ENCODE results near the gene SDHC.
A peak's percentile ranks its signal among the peaks of the same experiment; 100 is the strongest.

SDHC gene

DNA sequence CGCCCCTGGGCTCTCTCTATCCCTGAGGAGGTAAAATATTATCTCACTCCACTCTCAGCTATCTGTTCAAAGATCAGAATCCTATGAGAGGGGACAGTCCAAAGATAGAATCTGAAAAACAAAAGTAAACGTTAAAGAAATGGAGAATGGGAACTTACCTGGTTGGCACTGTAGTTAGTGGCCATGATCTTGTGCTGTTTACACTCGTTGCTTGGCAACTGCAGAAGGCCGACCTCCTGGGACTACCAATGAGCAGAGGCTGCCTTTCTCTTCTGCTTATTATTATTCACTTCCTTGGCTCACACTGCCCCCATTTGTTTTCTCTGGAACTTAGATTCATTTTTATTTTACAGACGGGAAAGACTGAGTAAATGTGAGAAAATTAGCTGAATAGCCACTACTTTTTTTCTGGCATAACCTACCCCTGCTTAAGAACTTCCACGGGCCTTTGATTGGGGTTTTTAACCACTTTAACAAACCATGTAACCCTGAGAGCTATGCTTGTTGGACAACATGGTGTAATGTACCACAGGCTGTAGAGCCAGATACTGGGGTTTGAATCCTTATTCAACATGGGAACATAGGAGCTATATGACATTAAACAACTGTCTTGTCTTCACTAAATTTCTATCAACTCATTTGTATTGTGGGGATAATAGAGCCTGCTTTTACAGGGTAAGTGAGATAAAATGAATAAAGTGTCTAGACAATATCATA, 53.7 kb downstream of the SDHC start, which contains the start of gene CFAP126:
Gene CFAP126, minus strand, starts transcription at position 193 of the 717 bp plus-strand sequence. Its CDS starts 8 bp downstream, at position 185.
- TF ChIP-seq ZFP30 (CRISPR knock-in tag; IDR thresholded peaks at IDR 0.05) (no peak), ZNF70 (CRISPR knock-in tag; IDR thresholded peaks at IDR 0.05) (no peak), ZFP3 (CRISPR knock-in tag; IDR thresholded peaks at IDR 0.05) (no peak), CSDC2 (CRISPR knock-in tag; IDR thresholded peaks at IDR 0.05) (no peak), SNAI2 (CRISPR knock-in tag; IDR thresholded peaks at IDR 0.05) (no peak)
- TF ChIP-seq, protein P1, sequence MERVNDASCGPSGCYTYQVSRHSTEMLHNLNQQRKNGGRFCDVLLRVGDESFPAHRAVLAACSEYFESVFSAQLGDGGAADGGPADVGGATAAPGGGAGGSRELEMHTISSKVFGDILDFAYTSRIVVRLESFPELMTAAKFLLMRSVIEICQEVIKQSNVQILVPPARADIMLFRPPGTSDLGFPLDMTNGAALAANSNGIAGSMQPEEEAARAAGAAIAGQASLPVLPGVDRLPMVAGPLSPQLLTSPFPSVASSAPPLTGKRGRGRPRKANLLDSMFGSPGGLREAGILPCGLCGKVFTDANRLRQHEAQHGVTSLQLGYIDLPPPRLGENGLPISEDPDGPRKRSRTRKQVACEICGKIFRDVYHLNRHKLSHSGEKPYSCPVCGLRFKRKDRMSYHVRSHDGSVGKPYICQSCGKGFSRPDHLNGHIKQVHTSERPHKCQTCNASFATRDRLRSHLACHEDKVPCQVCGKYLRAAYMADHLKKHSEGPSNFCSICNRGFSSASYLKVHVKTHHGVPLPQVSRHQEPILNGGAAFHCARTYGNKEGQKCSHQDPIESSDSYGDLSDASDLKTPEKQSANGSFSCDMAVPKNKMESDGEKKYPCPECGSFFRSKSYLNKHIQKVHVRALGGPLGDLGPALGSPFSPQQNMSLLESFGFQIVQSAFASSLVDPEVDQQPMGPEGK (CRISPR knock-in tag; IDR thresholded peaks at IDR 0.05; ENCODE audit: borderline replicate concordance) = no peak
- TF ChIP-seq, protein P2, sequence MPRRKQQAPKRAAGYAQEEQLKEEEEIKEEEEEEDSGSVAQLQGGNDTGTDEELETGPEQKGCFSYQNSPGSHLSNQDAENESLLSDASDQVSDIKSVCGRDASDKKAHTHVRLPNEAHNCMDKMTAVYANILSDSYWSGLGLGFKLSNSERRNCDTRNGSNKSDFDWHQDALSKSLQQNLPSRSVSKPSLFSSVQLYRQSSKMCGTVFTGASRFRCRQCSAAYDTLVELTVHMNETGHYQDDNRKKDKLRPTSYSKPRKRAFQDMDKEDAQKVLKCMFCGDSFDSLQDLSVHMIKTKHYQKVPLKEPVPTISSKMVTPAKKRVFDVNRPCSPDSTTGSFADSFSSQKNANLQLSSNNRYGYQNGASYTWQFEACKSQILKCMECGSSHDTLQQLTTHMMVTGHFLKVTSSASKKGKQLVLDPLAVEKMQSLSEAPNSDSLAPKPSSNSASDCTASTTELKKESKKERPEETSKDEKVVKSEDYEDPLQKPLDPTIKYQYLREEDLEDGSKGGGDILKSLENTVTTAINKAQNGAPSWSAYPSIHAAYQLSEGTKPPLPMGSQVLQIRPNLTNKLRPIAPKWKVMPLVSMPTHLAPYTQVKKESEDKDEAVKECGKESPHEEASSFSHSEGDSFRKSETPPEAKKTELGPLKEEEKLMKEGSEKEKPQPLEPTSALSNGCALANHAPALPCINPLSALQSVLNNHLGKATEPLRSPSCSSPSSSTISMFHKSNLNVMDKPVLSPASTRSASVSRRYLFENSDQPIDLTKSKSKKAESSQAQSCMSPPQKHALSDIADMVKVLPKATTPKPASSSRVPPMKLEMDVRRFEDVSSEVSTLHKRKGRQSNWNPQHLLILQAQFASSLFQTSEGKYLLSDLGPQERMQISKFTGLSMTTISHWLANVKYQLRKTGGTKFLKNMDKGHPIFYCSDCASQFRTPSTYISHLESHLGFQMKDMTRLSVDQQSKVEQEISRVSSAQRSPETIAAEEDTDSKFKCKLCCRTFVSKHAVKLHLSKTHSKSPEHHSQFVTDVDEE (CRISPR knock-in tag; IDR thresholded peaks at IDR 0.05) = no peak
- TF ChIP-seq, protein P3, sequence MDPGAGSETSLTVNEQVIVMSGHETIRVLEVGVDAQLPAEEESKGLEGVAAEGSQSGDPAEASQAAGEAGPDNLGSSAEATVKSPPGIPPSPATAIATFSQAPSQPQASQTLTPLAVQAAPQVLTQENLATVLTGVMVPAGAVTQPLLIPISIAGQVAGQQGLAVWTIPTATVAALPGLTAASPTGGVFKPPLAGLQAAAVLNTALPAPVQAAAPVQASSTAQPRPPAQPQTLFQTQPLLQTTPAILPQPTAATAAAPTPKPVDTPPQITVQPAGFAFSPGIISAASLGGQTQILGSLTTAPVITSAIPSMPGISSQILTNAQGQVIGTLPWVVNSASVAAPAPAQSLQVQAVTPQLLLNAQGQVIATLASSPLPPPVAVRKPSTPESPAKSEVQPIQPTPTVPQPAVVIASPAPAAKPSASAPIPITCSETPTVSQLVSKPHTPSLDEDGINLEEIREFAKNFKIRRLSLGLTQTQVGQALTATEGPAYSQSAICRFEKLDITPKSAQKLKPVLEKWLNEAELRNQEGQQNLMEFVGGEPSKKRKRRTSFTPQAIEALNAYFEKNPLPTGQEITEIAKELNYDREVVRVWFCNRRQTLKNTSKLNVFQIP (CRISPR knock-in tag; IDR thresholded peaks at IDR 0.05; ENCODE audit: borderline replicate concordance, low read depth) = no peak
- peak; percentile 99 for ATAC-seq

DNA sequence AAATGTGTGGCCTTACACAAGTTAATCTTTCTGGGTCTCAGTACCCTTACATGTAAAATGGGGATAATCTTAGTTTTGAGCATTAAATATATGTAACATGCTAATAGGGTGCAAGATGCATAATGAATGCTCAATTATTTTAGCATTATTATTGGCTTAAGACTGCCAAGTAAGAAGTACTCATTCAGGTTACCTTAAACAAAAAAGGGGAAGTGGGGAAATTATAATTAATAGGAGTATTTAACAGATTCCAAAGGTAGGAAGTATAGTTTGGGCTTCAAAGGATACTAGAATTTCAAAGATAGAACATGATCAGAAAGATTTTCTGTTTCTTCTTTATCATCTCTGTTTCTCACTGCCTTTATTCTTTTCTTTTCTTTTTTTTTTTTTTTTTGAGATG, 59.3 kb downstream of the SDHC start:
- TF ChIP-seq, protein P3 (CRISPR knock-in tag; IDR thresholded peaks at IDR 0.05; ENCODE audit: borderline replicate concordance, low read depth) = no peak
- TF ChIP-seq, protein P2 (CRISPR knock-in tag; IDR thresholded peaks at IDR 0.05) = no peak
- TF ChIP-seq BACH2 (CRISPR knock-in tag; IDR thresholded peaks at IDR 0.05; ENCODE audit: borderline replicate concordance) (no peak), ZFP3 (CRISPR knock-in tag; IDR thresholded peaks at IDR 0.05) (no peak), ZFP30 (CRISPR knock-in tag; IDR thresholded peaks at IDR 0.05) (no peak), ESRRG (CRISPR knock-in tag; IDR thresholded peaks at IDR 0.05) (no peak)
- no peak for ATAC-seq

DNA sequence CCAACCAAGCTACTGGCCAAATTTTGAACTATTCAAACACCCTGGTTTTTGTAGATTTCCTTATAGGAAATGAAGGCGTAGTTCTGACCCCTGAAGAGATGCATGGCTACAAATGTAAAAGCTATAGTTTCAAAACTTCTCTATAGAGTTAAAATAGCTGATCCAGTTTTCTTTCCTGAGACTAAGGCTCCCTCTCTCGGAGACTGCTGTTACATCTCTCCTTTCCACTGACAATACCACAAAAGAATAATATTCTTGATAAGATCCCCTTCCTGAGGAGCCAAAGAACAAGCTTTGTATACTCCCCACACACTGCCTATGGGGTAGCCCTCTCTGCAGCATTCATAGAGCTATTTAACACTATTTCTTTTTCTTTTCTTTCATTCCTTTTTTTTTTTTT, 60.2 kb downstream of the SDHC start:
- TF ChIP-seq ZNF70 (CRISPR knock-in tag; IDR thresholded peaks at IDR 0.05) (no peak), ZFP30 (CRISPR knock-in tag; IDR thresholded peaks at IDR 0.05) (no peak), TCF4 (CRISPR knock-in tag; IDR thresholded peaks at IDR 0.05; ENCODE audit: borderline replicate concordance) (no peak)
- TF ChIP-seq, protein P2 (CRISPR knock-in tag; IDR thresholded peaks at IDR 0.05) = no peak
- ATAC-seq = peak; percentile 74

Measured in SK-N-SH treated with all-trans-retinoic acid at 6 μM for 48 hours (cell line).